C4-2B (cell line): ENCODE data around the gene GRK7.

ENCODE experiments used
- ZFX ChIP-seq: fragments of 450-650 bp; IDR thresholded peaks from 2 replicates; pipeline ENCODE4 v1.6.1; 2017
- TF ChIP-seq, protein P1 (sequence below): fragments of 450-650 bp; conservative IDR thresholded peaks from 2 replicates; pipeline ENCODE4 v1.5.1; 2017; ENCODE audit warnings: mild to moderate bottlenecking

DNA sequence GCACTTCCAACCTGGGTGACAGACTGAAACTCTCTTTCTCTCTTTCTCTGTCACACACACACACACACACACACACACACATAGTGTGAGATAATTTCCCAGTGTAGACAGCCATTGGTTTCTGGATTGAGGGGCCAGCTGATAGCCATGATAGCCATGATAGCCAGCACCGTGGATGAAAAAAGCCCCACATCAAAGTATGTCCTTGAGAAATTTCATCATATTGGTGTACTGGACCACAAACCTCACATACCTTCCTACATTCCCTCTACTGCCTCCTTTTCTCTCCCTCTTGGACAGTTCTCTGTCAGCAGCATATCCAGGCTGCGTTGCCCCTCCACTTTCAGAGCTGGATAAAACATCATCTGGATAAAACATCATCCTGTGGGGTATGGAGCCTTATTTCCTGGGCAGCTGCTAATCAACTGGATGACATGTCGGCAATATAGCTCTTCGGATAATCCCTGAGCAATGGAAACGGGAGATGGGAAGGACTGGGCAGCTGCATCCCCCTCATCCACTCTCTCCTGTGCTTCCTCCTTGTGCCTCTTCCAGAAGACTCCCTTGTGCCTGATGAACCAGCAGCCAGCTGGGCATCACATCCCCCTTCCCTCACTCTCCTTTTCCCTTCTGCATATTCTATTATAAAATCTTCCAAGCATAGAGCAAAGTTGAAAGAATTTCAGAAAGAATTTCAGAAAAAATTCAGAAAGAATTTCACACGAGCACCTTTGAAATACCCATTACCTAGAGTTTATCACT lies 39.3 kb downstream of the GRK7 start:
- TF ChIP-seq, protein P1, sequence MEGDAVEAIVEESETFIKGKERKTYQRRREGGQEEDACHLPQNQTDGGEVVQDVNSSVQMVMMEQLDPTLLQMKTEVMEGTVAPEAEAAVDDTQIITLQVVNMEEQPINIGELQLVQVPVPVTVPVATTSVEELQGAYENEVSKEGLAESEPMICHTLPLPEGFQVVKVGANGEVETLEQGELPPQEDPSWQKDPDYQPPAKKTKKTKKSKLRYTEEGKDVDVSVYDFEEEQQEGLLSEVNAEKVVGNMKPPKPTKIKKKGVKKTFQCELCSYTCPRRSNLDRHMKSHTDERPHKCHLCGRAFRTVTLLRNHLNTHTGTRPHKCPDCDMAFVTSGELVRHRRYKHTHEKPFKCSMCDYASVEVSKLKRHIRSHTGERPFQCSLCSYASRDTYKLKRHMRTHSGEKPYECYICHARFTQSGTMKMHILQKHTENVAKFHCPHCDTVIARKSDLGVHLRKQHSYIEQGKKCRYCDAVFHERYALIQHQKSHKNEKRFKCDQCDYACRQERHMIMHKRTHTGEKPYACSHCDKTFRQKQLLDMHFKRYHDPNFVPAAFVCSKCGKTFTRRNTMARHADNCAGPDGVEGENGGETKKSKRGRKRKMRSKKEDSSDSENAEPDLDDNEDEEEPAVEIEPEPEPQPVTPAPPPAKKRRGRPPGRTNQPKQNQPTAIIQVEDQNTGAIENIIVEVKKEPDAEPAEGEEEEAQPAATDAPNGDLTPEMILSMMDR, result no peak
- TF ChIP-seq ZFX, result no peak
